ENCODE data around the gene CD160. TPM values are rescaled to one million over a fixed set of nuclear protein-coding genes. Genes with fewer than 3 reads are reported as not detected.

CD160 gene
- total RNA-seq, 1 experiment from 2014 or later = not detected

DNA sequence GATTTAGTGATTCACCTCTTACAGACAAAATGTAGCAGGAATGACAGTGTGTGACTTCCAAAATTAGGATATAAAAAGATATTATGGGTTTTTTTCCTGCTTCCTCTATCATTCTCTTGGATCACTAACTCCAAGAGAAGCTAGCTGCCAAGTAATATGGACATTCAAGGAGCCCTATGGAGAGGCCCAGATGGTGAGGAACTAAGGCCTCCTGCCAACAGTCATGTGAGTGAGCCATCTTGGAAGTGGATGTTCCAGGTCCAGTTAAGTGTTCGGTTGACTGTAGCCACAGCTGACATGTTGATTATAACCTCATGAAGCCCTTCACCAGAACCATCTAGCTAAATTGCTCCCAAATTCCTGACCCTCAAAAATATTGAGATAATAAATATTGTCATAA, 38.8 kb downstream of the CD160 start:
- DNase-seq (ENCODE audit: low read depth, low spot score) (no peak), ATAC-seq (no peak)
- H3K9me3 ChIP-seq (ENCODE audit: control insufficient read depth, insufficient read depth, low read depth, low read length) = no peaks in the 10 kb centered on the region
- H3K4me1 ChIP-seq (ENCODE audit: control insufficient read depth, insufficient read depth, low read length) = no peaks in the 10 kb centered on the region
- no peak for TF ChIP-seq CTCF (IDR thresholded peaks at IDR 0.05)
- no peak for TF ChIP-seq SIN3A (IDR thresholded peaks at IDR 0.05; ENCODE audit: borderline replicate concordance, insufficient read depth, low read depth, low read length)
- no peak for TF ChIP-seq POLR2AphosphoS5 (IDR thresholded peaks at IDR 0.05; ENCODE audit: low read depth, low read length)
- TF ChIP-seq REST (IDR thresholded peaks at IDR 0.05; ENCODE audit: insufficient read depth in 1 of 2, low read depth in 2 of 2, low read length in 1 of 2) = no peak
- no peak for TF ChIP-seq TCF7L2 (IDR thresholded peaks at IDR 0.05; ENCODE audit: low read depth, low read length)
- ChIA-PET CTCF (no interaction called here), POLR2A (no interaction called here)
- H3K27ac ChIP-seq (ENCODE audit: low read length) = no peak overlapping the region
- in situ Hi-C loops (cut with HindIII; ENCODE audit: low pct_unique_long_range_greater_than_20kb, low sequenced_read_pairs) (no loop called here), intact Hi-C loops (cut with micrococcal nuclease; ENCODE audit: unreplicated experiment) (no loop called here)
- H3K36me3 ChIP-seq (ENCODE audit: control insufficient read depth, insufficient read depth, low read length) = no peaks in the 10 kb centered on the region
- H3K4me3 ChIP-seq (ENCODE audit: low read depth in 2 of 2, low read length in 2 of 2) = no peak overlapping the region
- no TSS peak for BruUV-seq (replicated peaks)
- H3K27me3 ChIP-seq (ENCODE audit: control insufficient read depth, insufficient read depth, low read length) = no peaks in the 10 kb centered on the region

DNA sequence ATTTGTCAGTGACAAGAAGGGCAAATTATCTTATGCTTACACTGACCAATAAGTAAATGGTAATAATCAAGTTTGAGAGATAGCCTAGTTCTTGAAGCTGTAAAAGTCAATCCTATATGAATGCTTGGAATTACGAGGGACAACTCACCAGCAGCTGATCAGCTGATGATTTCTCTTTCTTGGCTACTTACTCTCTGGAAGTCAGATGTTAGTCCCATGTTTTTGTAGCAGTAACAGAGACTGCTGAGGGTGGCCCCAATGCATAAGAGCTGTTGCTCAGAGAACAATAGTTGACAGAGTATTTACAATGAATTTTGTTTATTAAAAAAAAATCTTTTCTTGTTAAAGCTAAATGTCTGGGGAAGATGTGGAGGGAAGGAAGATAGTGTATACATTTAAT, 39.3 kb downstream of the CD160 start:
- CTCF ChIA-PET = no interaction called here
- ATAC-seq = no peak
- intact Hi-C loops (cut with micrococcal nuclease; ENCODE audit: unreplicated experiment) = no loop called here

More for the DNA sequence above, 39.3 kb downstream of the CD160 start:
- Histone ChIP-seq H3K4me3 (ENCODE audit: low read depth in 2 of 2, low read length in 2 of 2) (no peak overlapping the region), H3K9me3 (ENCODE audit: control insufficient read depth, insufficient read depth, low read depth, low read length) (no peaks in the 10 kb centered on the region), H3K4me1 (ENCODE audit: control insufficient read depth, insufficient read depth, low read length) (no peaks in the 10 kb centered on the region), H3K36me3 (ENCODE audit: control insufficient read depth, insufficient read depth, low read length) (no peaks in the 10 kb centered on the region), H3K27me3 (ENCODE audit: control insufficient read depth, insufficient read depth, low read length) (no peaks in the 10 kb centered on the region), H3K27ac (ENCODE audit: low read length) (no peak overlapping the region)
- BruUV-seq (replicated peaks) = no TSS peak
- POLR2A ChIA-PET = no interaction called here
- no peak for TF ChIP-seq TCF7L2 (IDR thresholded peaks at IDR 0.05; ENCODE audit: low read depth, low read length)
- no peak for TF ChIP-seq CTCF (IDR thresholded peaks at IDR 0.05)
- TF ChIP-seq POLR2AphosphoS5 (IDR thresholded peaks at IDR 0.05; ENCODE audit: low read depth, low read length) = no peak
- TF ChIP-seq SIN3A (IDR thresholded peaks at IDR 0.05; ENCODE audit: borderline replicate concordance, insufficient read depth, low read depth, low read length) = no peak
- no peak for TF ChIP-seq REST (IDR thresholded peaks at IDR 0.05; ENCODE audit: insufficient read depth in 1 of 2, low read depth in 2 of 2, low read length in 1 of 2)
- in situ Hi-C loops (cut with HindIII; ENCODE audit: low pct_unique_long_range_greater_than_20kb, low sequenced_read_pairs) = no loop called here
- DNase-seq (ENCODE audit: low read depth, low spot score) = no peak
